ENCODE measurements around the gene GBE1.

The GBE1 gene

DNA sequence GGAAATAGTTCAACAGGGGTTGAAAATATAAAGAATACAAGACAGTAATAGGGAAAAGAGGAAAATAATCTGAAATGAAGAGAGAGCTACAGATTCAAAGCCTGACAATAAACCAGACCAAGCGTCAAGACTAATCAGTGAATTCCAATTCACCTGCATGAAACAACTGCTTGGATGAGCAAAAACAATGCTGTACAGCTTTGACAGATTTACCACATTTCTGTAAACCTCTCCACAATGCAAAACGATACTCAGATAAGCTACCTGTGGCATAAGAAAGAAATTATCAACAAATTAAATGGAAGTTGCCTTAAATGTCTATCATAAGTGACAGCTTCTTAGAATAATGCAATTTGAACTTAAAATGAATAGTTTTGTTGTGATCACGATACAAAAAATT is 65.4 kb downstream of the GBE1 start:
- no peak for DNase-seq

DNA sequence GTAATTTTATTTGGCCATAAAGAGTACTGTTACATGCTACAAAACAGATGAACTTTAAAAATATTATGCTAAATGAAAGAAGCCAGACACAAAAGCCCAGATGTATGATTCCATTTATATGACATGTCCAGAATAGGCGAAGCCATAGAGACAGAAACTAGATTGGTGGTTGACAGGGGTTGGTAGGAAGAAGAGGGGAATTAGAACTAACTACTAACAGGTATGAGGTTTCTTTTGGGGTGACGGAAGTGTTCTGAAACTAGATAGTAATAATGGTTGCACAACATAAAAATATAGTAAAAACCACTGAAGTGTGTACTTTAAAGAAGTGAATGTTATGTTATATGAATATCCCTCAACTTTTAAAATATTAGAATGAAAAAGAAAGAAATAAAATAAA is 66.1 kb downstream of the GBE1 start:
- DNase-seq: no peak

DNA sequence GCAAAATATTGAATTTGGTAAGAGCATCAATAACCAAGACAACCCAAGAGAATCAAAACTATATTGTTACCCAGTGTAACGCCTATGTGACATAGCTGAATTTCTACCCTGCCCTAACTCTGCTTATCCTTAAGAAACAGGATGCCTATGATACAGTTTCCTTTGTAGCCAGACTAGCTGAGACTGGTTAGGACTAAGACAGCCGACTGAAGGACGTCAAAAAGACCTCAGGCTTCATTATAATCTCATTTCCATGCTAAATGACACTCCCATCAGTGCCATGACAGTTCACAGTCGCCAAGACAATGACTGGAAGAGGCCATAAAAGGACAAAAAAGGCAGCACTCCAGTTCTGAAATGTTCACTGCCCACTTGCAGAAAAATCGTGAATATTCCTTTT is 66.8 kb downstream of the GBE1 start:
- no peak for DNase-seq

DNA sequence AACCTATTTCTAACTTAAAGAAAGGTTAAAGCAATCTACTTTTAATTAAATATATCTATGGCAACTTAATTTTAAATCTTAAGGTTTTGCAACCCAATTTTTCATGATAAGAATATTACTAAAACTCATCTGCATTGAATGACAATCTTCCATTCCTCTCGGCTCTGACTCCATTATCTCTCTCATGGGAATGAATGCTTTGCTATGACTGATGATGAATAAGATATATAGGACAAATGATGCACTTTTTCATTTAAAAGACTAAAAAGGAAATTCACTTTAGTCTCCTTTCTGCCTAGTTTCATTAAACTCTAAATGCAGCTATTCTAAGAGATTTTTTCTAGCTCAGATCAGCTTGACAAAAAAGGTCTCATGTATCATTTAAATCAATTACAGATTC is 68.7 kb downstream of the GBE1 start:
- no peak for DNase-seq

DNA sequence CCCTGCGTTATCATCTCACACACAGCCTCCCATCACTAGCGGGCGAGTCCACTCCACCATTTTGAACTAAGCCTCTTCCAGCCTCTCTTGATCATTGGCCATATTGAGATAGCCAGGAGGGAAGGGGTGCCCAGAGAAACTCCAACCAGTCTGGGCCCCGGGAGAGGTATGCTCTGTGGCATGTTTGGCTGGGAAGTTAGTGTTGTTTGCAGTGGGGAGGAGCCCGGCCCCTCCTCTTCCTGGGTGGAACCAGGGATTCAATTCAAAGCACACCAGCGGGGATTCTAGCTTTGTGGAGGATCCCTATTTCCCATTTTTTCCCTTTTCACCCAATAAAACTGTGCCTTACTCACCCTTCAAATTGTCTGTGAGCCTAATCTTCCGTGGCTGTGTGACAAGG is 71.8 kb downstream of the GBE1 start:
- no peak for DNase-seq

DNA sequence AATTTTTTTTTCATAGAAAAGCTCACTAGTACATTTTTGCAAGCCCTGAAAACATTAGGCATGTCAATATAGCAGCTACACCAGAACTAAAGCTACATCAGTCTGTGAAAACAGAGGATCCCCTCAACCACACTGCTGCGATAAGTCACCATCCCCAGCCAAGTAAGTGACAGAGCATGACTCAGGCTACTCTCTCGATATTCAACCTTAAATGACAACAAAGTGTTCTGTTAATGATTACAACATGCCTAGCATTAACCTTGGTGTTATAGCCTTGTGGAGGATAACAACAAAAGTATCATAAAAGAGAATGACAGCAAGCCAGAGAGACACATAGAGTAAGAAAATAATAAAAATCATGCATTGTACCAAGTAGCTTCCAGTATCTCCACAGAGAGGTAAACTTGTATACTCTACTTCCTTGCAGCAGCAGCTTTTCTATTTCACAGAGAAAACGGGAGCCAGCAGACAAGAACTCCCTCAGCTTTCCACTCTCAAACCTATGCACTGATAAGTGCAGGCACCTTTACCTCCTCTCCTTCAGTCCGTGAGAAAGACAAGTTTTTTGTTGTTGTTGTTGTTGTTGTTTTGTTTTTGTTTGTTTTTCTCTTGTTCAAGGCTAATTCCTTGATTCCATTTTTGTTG is 76.6 kb downstream of the GBE1 start:
- DNase-seq: no peak

DNA sequence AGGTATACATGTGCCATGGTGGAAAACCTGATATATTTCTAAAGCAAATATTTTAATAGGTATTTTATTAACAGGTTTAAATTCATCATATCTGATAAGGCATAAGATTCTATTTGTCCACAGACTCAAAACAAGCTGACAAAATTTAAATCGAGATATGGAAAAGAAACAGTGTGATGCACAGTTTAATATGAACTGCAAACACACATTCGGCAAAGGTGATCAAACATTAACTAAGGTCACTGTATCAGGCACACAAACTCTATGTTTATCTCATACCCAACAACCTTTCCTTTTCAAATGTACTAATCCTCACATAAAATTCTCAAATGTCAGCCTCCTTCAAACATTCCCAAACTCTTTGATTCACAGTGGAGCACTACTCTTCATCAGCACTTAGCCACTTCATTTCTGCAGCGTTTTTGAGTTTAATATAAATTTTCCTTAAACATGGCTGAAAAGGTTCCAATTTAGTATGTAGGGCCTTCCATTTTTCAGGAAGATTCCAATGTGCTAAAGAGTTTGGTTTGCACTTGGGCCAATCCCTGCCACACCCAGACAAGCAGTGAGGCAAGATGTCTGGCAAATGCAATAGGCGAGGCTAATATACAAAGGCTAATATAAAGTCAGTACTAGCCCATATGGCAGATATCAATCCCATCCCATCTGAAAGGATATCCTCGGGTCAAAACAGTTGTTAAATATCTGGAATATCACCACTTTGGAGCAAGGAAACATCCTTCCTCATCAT is 84.6 kb downstream of the GBE1 start:
- no peak for DNase-seq

DNA sequence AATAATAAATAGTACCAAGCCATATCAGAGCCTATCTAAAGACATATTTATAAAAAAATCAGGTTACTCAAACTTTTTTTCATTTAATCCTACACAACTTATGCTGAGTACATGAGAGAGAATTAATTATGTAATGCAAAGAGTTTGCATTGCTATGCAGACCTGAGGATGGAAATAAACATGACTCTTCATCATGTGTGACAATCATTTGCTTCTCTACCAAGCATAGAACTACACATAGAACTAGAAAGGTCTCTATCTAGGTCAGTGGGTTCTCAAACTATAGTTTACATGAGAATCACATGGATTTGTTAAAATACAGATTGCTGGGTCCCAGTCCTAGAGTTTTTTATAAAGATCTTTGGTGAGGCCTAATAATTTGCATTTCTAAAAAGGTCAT is 86.8 kb downstream of the GBE1 start:
- no peak for DNase-seq

DNA sequence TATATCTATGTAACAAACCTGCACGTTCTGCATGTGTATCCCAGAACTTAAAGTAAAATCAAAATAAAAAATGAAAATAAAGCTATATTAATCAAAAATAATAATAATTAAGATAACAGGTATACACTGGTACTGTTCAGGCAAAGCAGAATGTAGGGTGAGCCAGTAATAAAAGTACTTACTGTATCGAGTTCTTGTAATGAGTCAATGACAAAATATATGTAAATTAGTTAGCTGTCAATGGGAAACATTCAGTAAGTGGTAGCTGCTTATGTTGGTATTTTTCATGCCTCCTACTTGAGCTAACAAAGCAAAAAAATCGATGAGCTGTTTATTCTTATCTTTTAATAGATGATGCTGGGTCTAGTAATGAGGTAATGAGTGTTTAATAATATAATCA is 93.2 kb downstream of the GBE1 start:
- no peak for DNase-seq

DNA sequence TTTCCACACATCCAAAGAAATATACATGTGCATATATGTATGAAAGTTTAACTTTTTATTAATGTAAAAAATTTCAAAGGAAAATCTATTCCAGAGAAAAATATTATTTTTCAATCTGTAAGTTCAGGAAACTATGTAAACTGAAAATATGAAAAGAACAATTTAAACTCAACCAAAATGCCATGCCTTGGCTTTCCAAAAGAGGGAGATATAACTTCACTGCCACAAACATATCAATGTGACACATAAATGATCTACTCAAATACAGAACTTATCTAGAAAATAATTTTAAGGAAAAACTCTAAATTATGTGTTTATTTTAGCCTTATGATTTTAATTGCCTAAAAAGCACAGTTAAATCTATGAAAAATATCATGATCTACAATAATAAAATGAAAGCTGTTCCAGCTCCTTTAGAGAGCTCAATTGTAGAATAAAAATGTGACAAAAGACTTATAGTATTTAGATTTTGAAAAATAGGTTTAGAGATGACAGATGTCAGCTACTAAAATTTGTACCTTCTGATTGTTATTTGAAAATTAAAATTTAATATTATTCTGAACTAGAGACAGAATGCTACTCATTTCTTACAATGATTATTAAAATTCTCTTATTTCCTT is 94.8 kb downstream of the GBE1 start:
- no peak for DNase-seq

DNA sequence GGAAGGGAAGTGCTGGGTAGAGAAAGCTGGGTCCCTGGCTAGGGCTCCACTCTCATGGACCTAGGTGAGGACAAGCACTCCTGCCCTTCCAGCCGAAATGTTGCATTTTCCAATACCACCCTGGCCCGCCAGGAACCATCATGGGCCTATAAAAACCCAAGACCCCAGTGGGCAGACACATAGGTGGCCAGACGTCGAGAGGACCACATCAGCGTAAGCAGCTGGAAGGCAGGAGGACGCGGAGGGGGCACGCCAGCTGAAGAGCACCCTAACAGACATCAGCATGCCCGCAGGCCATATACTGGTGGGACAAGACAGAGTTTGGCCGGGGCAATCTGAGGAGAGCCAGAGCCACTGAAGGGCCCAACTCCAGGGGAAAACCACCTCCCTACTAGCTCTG is 98.3 kb downstream of the GBE1 start:
- no peak for DNase-seq

DNA sequence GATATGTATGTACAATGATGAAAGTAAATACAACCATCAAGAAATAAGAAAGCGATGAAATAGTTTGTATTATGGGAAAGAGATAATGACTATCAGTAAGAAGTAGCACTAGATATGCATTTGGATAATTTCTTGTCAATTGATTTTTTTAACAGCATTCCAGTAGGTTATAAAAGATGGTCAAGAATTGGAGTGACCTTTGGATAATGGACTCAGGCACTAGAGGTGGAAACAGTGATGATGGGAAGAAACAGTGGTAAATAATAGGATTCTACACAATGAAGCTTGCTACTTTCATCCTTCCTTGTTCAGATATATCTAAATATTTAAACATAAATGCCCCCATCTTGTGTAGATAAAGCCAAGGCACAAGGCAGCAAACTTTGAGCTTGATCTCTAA is 101.4 kb downstream of the GBE1 start:
- no peak for DNase-seq

DNA sequence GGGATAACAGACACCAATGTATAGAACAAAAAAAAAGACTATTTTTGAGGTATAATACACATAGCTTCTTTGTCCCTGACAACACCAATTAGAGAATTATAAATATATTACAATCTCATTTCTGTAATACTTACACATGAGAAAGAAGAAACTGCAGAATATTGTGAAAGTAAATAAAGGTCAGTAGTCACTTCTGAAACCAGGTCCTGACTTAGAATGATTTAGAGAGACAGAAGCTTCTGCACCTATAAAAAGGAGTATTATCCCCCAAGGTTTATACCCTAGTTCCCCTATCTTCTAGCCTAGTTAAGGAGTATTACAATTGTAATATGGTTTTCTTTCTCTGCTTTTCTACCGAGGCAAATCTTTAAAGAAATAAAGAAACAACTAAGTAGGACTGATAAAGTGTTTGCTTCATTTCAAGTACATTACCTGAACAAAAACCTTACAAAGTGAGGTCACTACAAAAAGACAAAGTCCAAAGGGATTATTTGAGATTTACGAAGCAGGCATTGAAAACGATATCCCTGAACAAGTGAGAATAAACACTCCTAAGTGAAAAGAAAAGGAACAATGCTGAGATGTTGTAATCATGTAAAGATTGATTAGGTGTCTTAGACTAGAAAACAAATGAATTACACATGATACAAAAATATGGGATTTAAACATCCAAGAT is 103.0 kb downstream of the GBE1 start:
- no peak for DNase-seq

DNA sequence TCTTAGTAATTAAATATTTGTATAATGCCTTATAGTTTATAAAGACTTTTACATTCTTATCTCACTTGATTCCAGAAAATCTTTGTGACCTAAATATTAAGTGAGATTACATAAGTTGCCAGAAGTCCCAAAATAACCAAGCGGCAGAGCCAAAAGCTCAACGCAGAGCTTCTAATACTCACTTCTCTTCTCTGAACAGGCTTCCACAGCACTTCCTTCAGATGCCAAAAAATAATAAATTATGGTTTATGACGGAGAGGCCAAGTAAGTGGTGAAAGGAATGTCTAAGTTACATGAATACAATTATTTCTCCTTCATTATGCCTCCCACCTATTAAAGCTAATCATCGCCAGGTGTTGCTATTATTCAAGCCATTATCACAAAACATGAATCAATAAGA is 110.3 kb downstream of the GBE1 start:
- DNase-seq: no peak

DNA sequence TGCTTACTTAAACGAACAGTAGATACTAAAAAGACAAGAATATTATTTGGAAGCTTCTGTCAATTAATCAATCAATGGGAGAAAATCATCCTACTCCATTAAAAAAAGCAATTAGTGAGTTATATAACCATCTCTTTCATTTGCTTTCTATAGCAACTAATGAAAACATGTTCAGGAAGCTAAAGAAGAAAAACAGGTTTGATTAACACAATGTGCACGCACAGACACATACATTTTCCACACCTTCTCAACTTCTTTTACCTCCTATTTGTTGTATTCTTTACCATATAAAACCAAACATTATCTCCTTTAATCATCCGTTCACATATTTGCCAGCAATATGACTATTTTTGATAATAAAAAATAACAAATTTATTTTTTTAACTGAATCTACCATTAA is 111.3 kb downstream of the GBE1 start:
- no peak for DNase-seq

DNA sequence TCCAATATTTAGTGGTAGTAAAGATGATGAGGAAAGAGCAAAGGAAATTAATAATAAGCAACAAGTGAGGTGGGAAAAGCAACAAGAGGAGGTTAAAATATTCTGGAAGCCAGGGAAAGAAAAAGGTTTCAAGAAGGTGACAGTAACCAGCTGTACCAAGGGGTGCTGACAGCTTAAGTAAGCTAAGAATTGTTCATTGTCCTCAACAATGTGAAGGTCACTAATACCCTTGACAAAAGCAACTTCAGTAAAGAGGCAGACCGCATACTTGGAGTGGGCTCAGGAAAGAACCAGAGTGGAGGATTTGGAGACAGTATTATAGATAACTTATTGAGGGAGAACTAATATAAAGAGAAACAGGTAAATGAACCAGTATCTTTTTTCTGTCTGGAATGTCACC is 116.2 kb downstream of the GBE1 start:
- DNase-seq: no peak

DNA sequence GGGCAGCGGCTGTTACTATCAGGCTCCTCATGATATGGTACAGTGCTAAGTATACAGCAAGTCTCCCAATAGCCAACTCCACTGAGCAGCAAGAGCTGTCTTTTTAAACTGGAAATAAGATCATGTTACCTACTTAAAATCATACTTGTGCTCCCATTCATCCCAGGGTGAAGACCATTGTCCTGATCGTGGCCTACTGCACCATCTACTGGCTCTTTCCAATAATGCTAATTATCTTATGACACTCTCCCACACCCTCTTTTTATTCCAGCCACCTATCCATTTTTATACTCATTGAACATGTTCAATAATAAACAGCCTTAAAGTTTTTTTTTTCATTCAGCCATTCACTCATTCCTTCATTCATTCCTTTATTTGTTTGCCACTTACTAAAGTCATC is 117.7 kb downstream of the GBE1 start:
- DNase-seq: peak; percentile 3

DNA sequence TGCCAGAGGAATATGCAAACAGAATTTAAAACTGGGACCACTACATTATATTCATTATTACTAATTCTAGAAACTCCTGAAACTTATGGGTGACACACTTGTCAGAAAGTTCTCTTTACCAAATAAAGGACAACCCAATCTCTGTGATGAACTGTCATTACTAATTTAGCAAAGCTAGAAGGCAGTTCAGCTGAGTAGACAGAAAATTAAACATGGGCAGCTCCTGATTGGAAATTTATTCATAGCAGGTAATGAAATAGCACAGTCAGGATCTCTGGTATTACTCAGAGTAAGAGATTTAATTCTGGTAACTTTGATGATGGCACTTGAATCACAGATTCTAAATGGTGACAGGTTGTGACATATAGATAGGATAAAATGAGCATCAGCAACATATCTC is 123.0 kb downstream of the GBE1 start:
- no peak for DNase-seq

DNA sequence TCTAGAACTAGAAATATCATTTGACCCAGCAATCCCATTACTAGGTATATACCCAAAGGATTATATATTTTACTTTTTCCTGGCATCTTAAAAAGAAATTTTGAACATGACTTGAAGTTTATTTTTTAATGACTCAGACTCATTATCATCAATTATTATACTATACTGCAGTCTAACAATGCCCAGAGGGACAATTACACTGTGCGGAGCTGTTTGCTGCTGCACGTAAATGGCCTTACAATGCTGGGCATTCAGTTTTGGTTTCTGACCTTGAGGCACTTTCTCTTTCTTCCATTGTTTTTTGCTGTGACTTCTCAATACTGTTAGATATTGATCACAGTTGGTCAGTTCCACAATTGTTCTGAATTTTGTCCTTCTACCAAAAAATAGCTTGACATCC is 128.8 kb downstream of the GBE1 start:
- no peak for DNase-seq

DNA sequence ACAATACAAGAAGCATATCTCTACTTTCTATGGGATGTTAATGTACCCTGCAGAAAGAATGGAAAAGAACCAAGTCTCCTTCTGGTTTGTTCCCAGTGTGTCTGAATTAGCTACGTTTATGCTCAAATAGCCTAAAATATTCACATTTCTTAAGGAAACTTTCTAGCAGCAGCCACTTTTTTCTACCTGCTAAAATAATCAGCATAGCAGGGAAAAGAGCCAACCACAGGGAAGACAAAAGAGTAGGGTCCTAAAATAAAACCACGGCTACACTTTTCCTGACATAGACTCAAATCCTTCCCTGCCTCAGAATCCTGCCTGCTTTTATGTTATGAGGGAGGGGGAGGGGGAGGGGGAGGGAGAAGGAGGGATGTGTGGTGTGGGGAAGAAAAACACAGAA is 136.7 kb downstream of the GBE1 start:
- DNase-seq: no peak

DNA sequence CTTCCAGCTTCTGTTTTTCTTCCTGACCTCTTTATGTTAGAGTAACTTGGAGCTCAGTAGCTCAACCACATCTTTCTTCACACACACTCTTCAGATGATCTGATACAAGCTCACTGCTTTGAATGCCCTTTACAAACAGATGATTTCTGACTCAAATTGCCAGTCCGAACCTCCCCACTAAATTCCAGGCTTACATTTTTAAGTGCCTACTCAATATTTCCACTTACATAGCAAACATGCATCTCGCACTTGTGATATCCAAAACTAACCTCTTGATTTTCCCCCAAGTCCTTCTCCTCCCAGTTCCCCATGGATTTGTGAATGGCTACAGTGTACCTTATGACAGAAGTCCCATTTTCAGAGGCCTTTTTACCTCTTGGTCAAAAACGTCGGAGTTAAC is 139.1 kb downstream of the GBE1 start:
- DNase-seq: no peak

DNA sequence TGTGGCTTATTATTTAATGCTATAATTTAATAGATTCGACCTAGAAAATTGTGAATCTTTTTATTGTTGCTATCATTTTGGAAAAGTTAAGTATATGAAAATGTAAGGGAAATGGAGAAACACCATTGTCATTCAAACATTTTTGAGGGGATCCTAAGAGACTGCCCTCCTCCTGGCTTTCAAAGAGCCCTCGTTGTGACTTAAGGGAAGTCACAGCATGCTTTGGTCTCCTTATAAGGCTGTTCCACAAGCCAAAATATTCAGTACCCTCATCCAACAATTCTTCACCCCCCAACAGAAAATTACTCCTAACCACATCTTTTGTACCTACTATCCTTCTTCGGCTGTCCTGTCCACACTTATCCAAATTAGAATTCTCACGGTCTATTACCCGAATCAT is 140.2 kb downstream of the GBE1 start:
- DNase-seq: no peak

DNA sequence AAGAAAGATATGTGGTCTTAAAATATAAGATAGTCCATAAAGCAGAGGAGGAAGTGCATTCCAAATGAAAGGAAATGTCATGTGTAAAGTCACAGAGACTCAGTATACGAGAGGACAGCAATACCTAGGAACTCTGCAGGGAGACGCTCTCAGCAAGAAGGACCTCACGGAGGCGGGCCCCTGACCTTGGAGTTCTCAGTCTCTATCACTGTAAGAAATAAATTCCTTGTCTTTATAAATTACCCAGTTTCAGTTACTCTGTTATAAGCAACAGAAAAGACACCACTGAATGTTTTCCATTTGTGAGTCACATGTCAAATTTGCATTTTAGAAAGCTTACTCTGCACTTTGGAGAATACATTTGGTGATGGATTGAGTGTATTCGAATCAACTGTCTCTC is 140.6 kb downstream of the GBE1 start:
- DNase-seq: no peak

DNA sequence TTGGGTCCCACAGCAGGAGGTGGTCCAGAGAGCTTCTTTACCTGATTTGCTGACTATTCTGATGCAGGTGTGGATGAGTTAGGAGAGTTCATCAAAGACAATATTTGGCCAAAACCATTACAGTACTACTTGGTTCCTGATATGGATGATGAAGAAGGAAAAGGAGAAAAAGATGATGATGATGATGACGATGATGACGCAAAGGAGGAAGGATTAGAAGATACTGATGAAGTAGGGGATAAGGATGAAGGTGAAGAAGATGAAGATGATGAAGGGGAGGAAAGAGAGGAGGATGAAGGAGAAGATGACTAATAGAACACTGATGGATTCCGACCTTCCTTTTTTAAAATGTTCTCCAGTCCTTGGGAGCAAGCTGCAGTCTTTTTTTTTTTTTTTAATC is 148.7 kb downstream of the GBE1 start:
- no peak for DNase-seq

Data from NCI-H2081 treated with DMSO at 0.1 percent for 48 hours (cell line).